ENCODE results near the gene ITGA1.
"Not testable (repeated sequence)": the region's sequence is repeated elsewhere in the genome, so short reads cannot be mapped to it uniquely, and the experiment has no call there.

Gene ITGA1

DNA sequence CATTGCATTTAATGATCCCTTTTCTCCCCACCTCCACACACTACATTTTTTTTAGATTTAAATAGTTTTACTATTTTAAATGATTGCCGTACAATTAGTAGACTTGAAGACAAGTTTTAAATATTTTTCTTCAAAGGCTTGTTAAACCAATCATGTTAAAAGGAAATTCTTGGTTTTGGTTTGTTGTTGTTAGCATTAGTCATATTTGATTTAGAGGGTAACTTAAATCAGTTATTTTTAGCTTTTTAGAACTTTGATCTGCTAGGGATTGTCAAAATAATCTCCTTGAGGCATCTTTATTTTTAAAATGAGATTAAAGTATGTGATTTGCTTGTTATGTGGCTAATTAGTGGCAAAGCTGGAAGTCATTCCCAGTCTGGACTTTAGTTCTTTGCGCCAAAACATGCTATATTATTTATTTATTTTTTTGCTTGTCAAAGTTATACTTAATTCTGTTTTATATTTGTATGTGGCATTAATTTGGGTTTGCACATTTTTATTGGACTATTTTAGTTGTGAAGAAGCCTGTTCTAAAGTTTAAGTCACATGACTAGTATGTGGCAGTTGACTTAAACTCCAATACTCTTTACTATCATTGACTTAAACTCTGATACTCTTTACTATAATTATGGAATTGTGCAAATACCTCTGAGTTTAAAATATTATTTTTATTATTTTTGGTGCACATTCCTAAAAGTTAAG, 14.7 kb downstream of the ITGA1 start:
- no peak for DNase-seq

DNA sequence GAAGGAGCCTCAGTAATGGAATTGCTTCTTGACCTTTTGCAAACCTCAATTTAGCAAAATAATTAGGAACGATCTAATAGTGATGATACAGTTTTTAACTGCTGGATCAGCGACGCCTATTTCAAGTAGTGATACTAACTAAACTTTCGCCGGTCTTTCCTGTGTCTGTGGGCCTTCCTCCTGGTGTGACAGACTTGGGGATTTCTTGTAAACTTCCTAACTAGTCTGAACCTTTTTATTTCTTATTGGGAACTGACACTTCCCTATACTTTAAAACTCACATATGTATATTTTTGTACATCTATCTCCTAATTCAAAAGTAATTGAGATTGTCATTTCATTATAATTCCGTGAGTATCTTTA, 15.2 kb downstream of the ITGA1 start:
- no peak for DNase-seq

- no peak for DNase-seq
Observed at GRCh38 chr5:52804387-52804791, 16.7 kb downstream of the ITGA1 start.

GRCh38 chr5:52804981-52805380, 17.3 kb downstream of the ITGA1 start:
- DNase-seq: no peak

- DNase-seq: peak; percentile 4 to 11
Observed at GRCh38 chr5:52805615-52806014, 17.9 kb downstream of the ITGA1 start.

GRCh38 chr5:52807037-52807436, 19.3 kb downstream of the ITGA1 start:
- DNase-seq: no peak

GRCh38 chr5:52807723-52808122, 20.0 kb downstream of the ITGA1 start:
- no peak for DNase-seq

GRCh38 chr5:52808316-52808901, 20.7 kb downstream of the ITGA1 start:
- DNase-seq: no peak

GRCh38 chr5:52809884-52810283, 22.2 kb downstream of the ITGA1 start:
- no peak for DNase-seq

DNA sequence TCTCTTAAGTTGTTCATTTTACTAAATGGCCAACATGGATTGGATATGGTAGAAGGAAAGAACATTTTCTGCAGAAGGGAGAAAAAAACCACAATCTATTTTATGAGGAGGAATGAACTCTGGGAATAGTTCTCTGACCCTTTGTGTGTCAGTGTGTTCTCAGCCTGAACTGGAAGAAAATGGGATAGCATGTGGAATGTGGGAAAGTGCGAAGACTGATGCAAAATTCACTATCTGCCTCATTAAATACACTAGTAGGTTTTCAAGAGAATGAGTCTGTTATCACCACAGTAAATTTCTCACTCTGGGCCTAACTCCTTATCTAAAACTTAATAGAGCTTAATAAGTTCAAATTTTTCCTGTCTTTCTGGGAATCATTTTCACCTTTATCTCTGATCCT, 22.7 kb downstream of the ITGA1 start:
- no peak for DNase-seq

DNA sequence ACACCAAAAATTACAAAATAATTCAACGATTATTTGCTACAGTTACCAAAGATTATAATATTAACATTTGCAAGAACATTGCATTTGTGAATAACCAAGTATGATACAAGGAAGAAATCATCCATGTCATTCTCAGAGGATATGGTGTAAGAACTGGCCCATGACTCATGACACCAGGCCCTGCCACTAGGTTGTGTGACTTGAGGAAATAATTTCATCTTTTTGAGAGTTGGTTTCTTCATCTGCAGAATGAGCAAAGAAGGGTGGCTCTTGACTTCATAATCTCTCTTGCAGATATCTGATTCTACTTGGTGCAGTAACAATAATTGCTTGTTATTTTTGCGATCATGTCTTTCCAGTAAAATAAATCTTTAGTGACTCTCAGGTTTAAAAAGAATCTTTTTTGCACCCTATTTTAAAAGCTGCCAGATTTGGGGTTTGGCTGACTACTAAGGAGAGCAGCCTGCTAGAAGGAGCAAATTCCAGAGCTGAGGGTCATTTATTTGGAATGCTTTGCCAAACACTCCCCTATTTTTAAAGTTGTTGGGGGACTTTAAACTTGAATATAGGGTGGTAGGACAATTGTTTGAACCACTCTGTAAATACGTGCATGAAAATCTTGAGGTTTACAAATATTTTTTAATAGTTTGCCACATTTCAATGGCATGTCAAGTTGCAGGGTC, 23.5 kb downstream of the ITGA1 start:
- peak; percentile 61 to 67 for DNase-seq

DNA sequence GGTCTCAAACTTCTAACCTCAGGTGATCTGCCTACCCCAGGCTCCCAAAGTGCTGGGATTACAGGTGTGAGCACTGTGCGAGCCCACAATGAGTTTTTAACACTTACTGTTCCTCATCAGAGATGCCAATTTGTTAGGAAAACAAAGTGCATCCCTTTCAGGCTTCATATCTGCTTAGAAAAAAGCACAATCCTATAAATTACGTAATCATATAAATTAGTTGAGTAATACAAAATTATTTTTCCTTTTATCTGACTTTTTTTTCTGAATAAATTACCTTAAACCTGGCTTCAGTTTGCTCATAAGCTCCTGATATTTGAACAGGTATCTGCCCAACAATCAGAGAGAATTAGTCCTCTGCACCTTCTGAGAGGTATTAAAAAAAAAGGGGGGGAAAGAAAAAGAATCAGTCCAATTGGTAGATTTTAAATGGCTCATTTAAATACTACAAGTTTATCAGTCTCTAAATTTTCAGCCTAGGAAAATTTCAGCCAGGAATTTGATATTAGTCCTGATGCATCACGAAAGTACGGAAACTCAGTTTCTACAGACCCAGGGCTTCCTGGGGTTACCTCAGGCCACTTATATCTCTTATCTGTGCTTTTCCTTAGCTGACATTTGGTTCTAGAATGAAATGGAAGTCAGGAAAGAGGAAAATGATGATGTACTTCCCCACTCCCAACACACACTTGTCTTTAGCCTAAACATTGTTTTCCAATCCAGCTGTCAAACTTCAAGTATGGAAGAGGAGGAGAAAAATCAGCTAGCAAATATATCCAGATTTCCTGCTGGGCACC, 26.8 kb downstream of the ITGA1 start:
- no peak for DNase-seq

- DNase-seq: no peak
Observed at GRCh38 chr5:52817818-52818217, 30.1 kb downstream of the ITGA1 start.

DNA sequence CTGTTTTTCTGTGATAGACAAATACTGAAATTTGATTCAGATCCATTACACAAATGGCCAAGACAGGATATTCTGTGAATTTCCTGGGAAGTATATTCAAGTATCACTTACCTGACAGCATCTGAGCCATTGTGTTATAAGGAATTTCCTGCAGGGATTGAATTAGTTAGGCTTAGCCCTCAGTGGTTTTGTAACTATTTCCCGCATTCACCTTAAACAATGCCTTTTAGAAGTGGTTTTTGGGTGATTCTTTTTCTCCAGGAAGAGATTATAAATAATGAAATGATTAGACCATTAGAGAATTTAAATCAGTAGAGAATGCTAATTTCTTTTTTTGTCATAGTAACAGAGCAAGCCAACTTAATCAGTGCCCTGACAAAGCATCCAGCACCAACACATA, 30.6 kb downstream of the ITGA1 start:
- no peak for DNase-seq

DNA sequence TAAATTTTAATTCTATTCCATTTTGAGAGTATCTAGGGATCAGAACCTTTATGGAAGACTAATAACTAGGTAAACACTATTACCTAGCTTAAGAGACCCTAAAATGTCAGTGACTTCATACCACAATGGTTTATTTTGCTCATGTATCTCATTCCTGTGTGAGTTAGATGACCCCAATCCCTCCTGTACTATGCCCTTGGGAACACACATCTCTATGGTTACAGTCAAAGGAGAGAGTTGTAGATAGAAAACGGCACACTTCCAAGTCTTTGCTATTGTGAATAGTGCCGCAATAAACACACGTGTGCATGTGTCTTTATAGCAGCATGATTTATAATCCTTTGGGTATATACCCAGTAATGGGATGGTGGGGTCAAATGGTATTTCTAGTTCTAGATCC, 31.1 kb downstream of the ITGA1 start:
- not testable (repeated sequence) for DNase-seq

- no peak for DNase-seq
Observed at GRCh38 chr5:52821901-52822300, 34.2 kb downstream of the ITGA1 start.

GRCh38 chr5:52822437-52822836, 34.7 kb downstream of the ITGA1 start:
- no peak for DNase-seq

DNA sequence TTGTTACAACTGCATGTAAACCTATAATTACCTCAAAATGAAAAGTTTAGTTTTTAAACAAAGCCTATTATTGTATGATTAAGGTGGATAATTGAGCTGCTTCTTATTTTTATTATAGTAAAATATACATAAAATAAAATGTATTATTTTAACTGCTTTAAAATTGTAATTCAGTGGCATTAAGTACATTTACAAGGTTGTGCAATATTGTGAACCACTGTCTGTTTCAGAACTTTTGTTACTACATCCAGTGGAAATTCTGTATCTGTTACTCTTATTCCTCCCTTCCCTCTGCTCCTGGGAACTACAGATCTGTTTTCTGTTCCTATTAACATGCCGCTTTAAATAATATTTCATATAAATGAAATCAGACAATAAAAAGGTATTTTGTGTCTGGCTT, 37.1 kb downstream of the ITGA1 start:
- no peak for DNase-seq

- no peak for DNase-seq
Observed at GRCh38 chr5:52825826-52826225, 38.1 kb downstream of the ITGA1 start.

- no peak for DNase-seq
Observed at GRCh38 chr5:52827815-52828214, 40.1 kb downstream of the ITGA1 start.

DNA sequence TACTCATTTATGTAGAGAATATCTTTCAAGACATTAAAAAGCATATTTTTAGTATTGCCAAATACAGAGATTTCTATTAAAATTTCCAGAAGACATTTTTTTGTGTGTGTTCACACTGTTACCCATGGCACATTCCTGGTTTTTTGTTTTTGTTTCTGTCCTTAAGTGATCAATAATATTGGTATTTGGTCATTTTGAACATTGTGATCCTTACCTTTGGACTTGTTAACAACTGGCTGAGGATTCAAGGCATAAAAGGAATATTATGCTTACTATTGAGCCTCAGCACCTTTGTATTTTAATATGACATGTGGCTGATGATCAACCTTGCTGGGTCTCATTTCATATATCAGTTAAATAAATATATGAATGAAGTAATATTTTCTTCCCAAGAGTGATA, 41.9 kb downstream of the ITGA1 start:
- no peak for DNase-seq

- no peak for DNase-seq
Observed at GRCh38 chr5:52830650-52831049, 42.9 kb downstream of the ITGA1 start.

- DNase-seq: no peak
Observed at GRCh38 chr5:52831786-52832511, 44.2 kb downstream of the ITGA1 start.
